Adrenal gland (tissue), 12 donors: ENCODE measurements around the gene CLK2. TPM values are rescaled to one million over a fixed set of nuclear protein-coding genes. Genes with fewer than 3 reads are reported as not detected.

Experiments
- DNase-seq, 7 donors: peaks; one replicate each; pipeline ENCODE4 v3.0.0-alpha.2; 2019 to 2020
- H3K27ac ChIP-seq, 5 donors: fragments of 200-600 bp; sonication (generic) in 4 of 5; 1 replicate in 3 of 5; 2 replicates in 2 of 5; pipeline versions ENCODE4 v1.5.1 to v1.8.0; 2016 to 2020; ENCODE audit warnings: mild to moderate bottlenecking in 1 of 5
- H3K27me3 ChIP-seq: fragments of 200-600 bp; 2 replicates; pipeline ENCODE4 v1.8.0; 2021
- H3K36me3 ChIP-seq, 2 donors: fragments of 200-600 bp; replicated peaks in 1 of 2; 1 replicate in 1 of 2; 2 replicates in 1 of 2; pipeline versions ENCODE4 v1.5.1 to v1.8.0; 2018 to 2022
- H3K4me1 ChIP-seq, 2 donors: fragments of 200-600 bp; replicated peaks in 1 of 2; 1 replicate in 1 of 2; 2 replicates in 1 of 2; pipeline versions ENCODE4 v1.5.1 to v1.8.0; 2018 to 2021
- H3K4me3 ChIP-seq, 4 donors: fragments of 200-600 bp; sonication (generic) in 3 of 4; one replicate each; pipeline ENCODE4 v1.5.1; 2016 to 2018
- H3K9me3 ChIP-seq, 3 donors: fragments of 200-600 bp; sonication (generic) in 1 of 3; replicated peaks in 1 of 3; 1 replicate in 2 of 3; 2 replicates in 1 of 3; pipeline versions ENCODE4 v1.5.1 to v1.8.0; 2016 to 2021
- CTCF ChIP-seq, 6 experiments: fragments of 450-650 bp in 4 of 6; fragments of 200-600 bp in 2 of 6; sonication (generic) in 1 of 6; IDR thresholded peaks; 1 replicate in 5 of 6; 2 replicates in 1 of 6; pipeline versions ENCODE4 v1.5.1 to v1.8.0; 2016 to 2021; ENCODE audit warnings: antibody characterized with exemption in 6 of 6, mild to moderate bottlenecking in 2 of 6, moderate library complexity in 1 of 6
- POLR2A ChIP-seq, 2 donors: fragments of 450-650 bp; IDR thresholded peaks; one replicate each; pipeline ENCODE4 v1.6.1; 2017; ENCODE audit warnings: antibody characterized with exemption in 2 of 2, mild to moderate bottlenecking in 2 of 2, moderate library complexity in 1 of 2
- WGBS, 4 donors: extraction: QIAGEN DNeasy Blood & Tissue Kit in 2 of 4; methylation state at CpG; one replicate each; pipeline versions ENCODE4 v1.1.5 to v1.1.7; 2013 to 2017; 5-methylcytosine and 5-hydroxymethylcytosine counted together
- intact Hi-C, 2 donors: fragments of 100-400 bp; cut with DNase I; formaldehyde crosslinking; loops; one replicate each; pipeline versions ENCODE4 v1.14.1 to v1.15.0; 2022 to 2023
- polyA plus RNA-seq, 3 donors: library from polyadenylated mRNA; stranded (reverse); fragments of 200-250 nt in 2 of 3; fragments of 350-450 nt in 1 of 3; fragmentation: Illumina TruSeq in 1 of 3; extraction: RNeasy Lipid Tissue Mini Kit (QIAGEN cat#74804) in 1 of 3; gene quantifications; one replicate each; pipeline ENCODE4 v1.2.3, GENCODE V29; 2013 to 2014
- total RNA-seq, 9 donors: library from RNA; depleted of rRNA in 4 of 9; stranded (reverse); fragments of >200 nt in 4 of 9; fragments of 120-200 nt in 1 of 9; fragmentation: NEBNext Ultra II Directional in 1 of 9; extraction: Animal tissue kit (Norgen Biotek cat#: 25700) in 1 of 9; gene quantifications; one replicate each; pipeline versions ENCODE4 v1.1.0 to v1.2.4, GENCODE V29; 2013 to 2023
- donor health status: healthy with polysubstance abuse.
- donor health status: Bipolar disorder and iron deficiency.
- donor health status: DM: yes; HTN: yes; CAD: no.
- donor health status: DM: no; HTN: no; CAD: no.
- donor health status: DM: no; HTN: no; CAD: no.
- donor health status: DM: yes; HTN: yes; CAD: no.

Gene CLK2
- total and polyA plus RNA-seq, 12 donors: 10.7 to 162 (median 54.9) TPM

GRCh38 chr1:155300553-155301329 lies 27.4 kb upstream of the CLK2 start:
- Histone ChIP-seq H3K27me3 (peaks cover 5% of the 10 kb centered on the region), H3K27ac (no peak overlapping the region), H3K9me3 (no peaks in the 10 kb centered on the region), H3K4me1 (no peaks in the 10 kb centered on the region), H3K4me3 (no peak overlapping the region), H3K36me3 (no peaks in the 10 kb centered on the region)
- 79 to 87% (median 84%) methylated on average over 9 of the region's 9 CpGs for WGBS, 4 donors
- intact Hi-C loops: no loop called here
- DNase-seq: no peak
- TF ChIP-seq CTCF (IDR thresholded peaks at IDR 0.05): no peak
- no peak for TF ChIP-seq POLR2A (IDR thresholded peaks at IDR 0.05)

GRCh38 chr1:155300024-155300423 lies 26.7 kb upstream of the CLK2 start:
- Histone ChIP-seq H3K9me3 (no peaks in the 10 kb centered on the region), H3K4me1 (no peaks in the 10 kb centered on the region), H3K4me3 (no peak overlapping the region), H3K27me3 (peaks cover 12% of the 10 kb centered on the region), H3K27ac (no peak overlapping the region), H3K36me3 (no peaks in the 10 kb centered on the region)
- 87 to 95% (median 90%) methylated on average over 8 of the region's 8 CpGs for WGBS, 4 donors
- DNase-seq: no peak
- TF ChIP-seq CTCF (IDR thresholded peaks at IDR 0.05): no peak
- intact Hi-C loops: no loop called here

- H3K4me3 ChIP-seq: no peak overlapping the region
- 70 to 78% (median 76%) methylated on average over 7 of the region's 7 CpGs for WGBS, 4 donors
- intact Hi-C loops: no loop called here
- H3K27ac ChIP-seq: no peak overlapping the region
- no peaks in the 10 kb centered on the region for H3K9me3 ChIP-seq
- no peak for DNase-seq
- no peaks in the 10 kb centered on the region for H3K4me1 ChIP-seq
- TF ChIP-seq POLR2A (IDR thresholded peaks at IDR 0.05): no peak
- no peak for TF ChIP-seq CTCF (IDR thresholded peaks at IDR 0.05)
- H3K36me3 ChIP-seq: no peaks in the 10 kb centered on the region
- H3K27me3 ChIP-seq: peaks cover 20% of the 10 kb centered on the region
Observed at GRCh38 chr1:155297384-155297783, 24.1 kb upstream of the CLK2 start.

GRCh38 chr1:155296661-155297060 lies 23.4 kb upstream of the CLK2 start:
- Histone ChIP-seq H3K4me3 (no peak overlapping the region), H3K4me1 (no peaks in the 10 kb centered on the region), H3K27me3 (peaks cover 20% of the 10 kb centered on the region), H3K27ac (no peak overlapping the region), H3K36me3 (no peaks in the 10 kb centered on the region), H3K9me3 (no peaks in the 10 kb centered on the region)
- TF ChIP-seq CTCF (IDR thresholded peaks at IDR 0.05) (no peak), POLR2A (IDR thresholded peaks at IDR 0.05) (no peak)
- WGBS, 4 donors: 65 to 71% (median 71%) methylated on average over 3 of the region's 3 CpGs
- intact Hi-C loops: no loop called here
- DNase-seq: no peak
